AG08396 (cell line): ENCODE results near the gene GMPR2.

Experiments used
- DNase-seq: peaks from one replicate; pipeline ENCODE4 v3.0.0; 2012; ENCODE audit warnings: low spot score, mixed read lengths

GMPR2 gene

DNA sequence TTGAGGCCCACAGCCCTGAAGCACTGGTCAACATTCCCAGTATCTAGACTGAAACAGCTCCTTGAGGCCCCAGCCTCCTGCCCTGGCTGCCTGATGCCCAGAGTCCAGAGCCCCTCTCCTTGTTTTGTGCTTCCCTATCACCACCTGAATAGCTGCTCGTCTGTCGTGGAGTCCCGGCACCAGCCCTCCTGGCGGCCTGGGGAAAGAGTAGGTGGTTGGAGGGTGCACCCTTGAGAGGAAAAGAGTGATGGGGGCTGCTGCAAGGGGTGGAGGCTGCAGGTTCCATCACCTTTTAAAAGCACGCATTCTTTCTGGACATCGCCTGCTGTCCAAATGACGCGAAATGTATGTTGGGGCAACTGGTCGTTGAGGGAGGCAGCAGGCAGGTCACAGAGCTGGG, 35.5 kb downstream of the GMPR2 start:
- no peak for DNase-seq

DNA sequence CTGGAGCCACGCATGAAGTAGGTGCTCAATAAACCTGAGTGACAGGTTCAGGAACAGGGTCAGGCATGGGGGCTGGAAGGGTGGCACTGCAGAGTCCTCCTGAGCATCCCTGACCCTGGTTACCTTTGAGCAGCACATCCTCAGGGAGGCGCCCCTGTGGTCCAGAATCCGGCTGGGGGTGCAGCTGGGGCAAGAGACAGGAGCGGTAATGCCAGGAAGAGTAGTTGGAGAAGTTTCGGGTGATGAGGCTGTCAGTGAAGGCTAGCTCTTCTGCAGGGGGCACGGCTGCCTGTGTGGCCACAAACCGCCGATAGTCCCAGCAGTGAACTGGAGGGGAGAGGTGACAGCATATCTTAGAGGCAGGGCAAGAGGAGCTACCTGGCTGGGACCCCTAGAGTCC, 36.6 kb downstream of the GMPR2 start:
- no peak for DNase-seq

DNA sequence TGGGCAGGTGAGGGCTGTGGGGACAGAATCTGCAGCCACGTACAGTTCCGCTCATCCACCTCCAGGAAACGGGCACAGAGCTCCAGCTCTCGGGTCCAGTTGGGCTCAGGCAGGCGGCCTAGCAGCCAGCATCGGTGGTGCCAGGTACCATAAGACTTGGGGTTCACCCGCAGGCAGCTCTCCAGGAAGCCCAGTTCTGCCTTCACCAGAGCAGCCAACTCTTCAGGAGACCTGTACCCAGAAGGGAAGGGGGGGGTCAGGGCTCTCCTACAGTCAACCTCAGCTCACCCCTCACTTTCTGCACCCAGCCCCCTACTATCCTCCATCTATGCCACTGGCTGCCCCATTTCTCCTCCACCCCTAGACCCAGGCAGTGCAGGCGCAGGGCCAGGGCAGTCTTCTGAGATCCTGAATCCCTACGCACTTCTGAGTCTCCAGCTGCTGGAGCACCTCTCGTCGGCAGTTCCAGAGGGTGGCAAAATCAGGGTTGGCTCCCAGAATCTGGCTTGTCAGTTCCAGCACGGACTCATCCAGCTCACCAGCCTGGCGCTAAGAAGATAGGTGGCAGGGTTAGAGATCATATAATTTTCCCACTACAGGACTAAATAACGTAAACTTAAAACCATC, 37.3 kb downstream of the GMPR2 start:
- no peak for DNase-seq

DNA sequence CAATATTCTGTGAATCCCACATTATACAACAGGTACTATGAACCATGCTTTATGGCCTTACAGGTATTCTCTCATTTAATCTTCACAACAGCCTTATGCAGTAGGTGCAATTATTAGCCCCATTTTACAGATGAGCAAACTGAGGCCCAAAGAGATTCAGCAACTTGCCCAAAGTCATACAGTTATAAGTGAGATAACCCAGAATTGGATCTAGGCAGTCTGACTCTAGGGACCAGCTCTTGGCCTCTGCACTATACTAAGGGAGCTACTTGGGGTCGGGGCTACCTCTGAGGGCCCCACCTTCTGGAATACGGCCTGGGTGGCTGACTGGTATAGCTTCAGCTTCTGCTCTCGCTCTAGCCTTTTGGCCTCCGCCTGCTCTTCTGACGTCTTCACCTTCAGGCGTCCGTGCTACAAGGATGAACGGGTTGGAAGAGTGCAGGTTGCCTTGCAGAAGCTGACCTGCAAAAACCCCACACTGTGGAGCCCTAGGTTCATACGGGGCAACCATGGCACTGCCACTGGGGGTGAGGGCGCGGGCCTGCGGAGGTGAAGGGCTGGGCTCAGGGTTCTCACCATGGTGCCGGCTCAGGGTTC, 37.9 kb downstream of the GMPR2 start:
- no peak for DNase-seq

DNA sequence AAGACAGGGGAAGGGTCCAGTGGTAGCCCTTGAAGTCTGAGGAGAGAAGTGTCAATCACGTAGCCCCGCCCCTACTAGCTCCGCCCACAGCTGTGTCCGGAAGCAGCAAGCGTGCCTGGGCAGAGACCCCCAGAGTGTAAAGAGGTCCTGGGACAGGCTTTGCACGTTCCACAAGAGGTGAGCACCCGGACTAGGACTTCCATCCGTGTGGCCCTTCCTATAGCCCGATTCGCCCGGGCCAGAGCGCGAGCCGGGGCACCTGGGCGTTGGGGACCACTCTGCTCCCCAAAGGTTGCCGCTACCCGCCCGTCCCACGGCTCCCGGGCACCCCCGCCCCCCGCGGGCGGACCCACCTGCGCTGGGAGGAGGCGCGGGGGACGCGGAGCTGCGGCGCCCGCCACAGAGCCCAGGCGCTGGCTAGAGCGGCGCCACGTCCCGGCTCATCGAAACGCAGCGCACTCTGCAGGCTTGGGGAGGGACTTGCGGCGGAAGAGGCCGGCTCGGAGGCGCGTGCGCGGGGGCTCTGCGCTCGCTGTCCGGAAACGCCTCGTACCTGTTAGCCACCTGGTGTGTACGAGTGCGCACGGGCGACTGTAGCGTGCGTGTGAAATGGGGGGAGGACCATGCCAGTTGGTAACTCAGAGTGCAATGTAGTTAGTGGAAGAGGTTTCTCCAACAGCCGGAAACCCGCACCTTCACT, 38.6 kb downstream of the GMPR2 start, which contains the start of gene RABGGTA:
TSS of gene RABGGTA (minus strand) at position 464 of the 700 bp plus-strand sequence. CDS start 482 bp downstream, outside the sequence.
- DNase-seq = peak; percentile 97

DNA sequence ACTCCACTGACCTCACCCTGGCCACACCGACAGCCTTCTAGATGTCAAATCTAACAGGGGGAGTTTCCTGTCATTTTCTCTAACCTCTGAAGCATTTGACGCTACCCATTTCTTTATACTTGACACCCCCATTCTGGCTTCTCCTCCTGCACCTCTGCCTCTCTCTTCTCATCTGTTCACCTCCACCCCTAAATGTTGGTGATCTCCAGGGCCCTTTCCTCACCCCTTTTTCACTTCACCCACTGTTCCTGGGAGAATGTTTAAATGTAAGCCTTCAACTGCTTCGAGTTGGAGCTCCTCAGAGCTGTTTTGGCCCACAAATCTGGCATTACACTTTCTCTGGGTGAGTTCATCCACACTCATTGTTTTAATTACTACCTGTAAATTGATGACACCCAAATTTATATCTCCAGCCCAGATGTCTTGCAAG, 39.1 kb downstream of the GMPR2 start:
- no peak for DNase-seq

DNA sequence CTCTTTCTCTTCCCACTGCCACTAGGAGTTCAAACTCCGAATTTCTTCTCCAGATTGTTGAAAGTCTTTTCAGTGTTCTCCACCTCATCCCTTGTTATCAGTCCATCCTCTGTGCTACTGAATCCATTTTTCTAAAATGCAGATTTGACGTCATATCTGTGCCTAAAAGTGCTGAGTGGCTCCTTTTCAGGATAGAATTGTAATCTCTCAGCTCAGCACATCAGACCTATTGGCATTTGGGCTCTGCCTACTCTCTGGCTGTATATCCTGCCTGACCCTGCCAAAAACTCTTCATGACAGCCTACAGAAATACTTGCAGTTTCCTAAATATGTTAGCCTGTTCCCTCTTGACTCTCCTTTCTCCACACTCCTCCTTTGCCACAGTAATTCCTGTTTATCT, 39.7 kb downstream of the GMPR2 start:
- no peak for DNase-seq

DNA sequence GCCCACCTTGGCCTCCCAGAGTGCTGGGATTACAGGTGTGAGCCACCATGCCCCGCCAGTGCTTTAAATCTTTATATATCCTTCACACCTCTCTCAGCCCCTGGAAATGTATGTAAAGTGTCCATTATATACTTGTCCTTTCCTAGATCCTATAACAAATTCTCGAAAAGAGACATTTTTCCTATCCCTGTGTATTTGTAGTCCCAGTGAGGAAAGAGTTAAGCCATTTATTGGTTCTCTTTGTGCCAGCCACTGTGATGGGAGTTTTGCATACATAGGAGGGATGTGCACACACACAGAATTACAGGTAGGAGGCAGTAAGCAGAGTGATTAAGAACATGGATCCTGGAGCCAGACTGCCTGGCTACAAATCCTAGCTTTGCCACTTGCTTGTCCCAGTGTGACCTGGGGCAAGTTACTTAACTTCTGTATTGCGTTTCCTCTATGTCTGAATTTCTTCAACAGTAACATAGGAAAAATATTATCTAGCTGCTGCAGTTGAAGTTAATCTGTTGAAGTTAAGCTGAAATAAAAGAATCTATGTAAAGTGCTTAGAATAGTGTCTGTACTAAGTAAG, 40.8 kb downstream of the GMPR2 start:
- no peak for DNase-seq

DNA sequence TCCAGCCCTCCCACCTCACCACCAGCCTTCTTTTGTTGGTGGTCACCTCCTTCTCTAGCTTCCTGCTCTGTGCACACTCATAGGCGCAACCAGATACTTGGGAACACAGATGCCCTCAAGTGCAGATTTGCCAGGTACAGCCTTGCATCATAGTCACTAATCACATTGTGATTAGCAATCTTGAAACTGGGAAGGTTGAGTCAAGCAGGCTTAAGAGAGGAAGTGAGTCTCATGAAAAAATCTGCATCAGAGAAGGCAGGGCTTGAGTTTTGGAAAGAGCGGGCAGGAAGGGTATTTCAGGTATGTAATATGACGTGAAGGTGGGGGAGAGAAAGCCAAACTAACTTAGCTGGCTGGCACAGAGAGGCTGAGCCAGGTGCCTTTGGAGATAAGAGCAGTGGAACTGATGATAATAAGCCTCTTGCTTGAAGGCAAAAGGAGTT, 41.4 kb downstream of the GMPR2 start:
- DNase-seq = no peak

DNA sequence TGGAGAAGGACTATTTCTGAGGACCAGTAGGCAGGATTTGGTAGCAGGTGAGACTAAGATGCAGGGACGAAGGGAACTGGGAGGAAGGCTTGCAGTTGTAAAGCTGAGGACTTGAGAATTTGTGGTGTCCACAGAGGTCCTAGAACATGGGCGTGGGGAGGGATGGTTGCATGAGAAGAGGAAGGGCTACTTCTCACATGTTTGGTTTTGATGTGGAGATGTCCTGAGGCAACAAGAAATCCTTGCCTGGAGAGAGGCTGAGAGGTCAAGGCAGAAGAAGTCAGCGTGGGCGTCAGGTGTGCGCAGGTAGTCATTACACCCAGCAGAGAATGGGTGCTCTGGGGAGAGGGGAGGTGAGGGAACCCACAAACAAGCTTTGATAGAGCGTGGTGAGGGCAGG, 44.3 kb downstream of the GMPR2 start:
- DNase-seq = no peak

DNA sequence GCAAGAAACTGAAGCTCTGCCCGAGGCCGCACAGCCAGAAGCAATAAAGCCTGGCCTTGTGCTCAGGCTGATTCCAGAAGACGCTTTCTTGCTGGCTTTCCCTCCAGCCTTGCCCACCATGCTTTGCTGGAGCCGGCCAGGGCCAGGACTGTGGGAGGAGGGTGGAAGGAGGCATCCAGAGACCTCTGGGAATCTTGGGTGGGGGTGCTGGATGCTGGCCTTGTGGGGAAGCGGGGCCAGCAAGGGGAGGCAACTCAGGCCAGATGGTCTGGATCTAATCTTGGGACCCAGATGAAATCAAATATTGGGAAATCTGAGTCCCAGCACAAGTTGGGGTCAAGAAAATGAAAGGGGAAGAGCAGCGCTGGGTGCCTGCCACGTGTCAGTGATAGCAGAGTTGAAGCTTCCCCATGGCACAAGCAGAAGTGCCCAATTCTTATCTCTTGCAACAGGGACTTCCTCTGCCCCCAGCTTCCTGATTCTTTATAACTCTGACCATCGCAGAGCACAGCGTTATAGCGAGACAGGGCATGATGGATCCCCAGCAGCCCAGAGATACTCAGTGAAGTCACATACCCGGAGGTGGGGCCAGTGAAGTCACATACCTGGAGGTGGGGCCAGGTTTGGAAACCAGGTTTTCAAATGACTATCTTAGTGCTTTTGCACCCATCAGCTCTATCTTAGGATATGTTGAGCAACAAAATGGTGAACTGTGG, 45.0 kb downstream of the GMPR2 start:
- no peak for DNase-seq

DNA sequence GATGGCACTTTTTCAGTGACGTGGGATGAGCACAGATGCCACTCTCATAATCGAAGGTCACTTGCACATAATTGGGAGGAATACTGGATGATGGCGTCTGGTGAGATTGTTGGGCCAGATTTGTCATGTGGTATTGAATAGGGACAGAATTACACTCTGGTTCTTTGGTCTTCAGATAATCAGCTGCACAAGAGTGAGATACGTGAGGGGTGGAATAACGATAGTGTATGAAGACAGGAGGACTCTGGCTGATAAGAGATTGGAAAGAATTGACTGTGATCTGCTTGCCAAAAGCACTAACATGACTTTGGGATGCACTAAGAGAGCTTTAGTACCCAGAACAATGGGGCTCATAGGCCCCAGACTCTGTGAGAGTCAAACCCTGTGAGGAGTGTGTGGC, 45.7 kb downstream of the GMPR2 start:
- DNase-seq = no peak

DNA sequence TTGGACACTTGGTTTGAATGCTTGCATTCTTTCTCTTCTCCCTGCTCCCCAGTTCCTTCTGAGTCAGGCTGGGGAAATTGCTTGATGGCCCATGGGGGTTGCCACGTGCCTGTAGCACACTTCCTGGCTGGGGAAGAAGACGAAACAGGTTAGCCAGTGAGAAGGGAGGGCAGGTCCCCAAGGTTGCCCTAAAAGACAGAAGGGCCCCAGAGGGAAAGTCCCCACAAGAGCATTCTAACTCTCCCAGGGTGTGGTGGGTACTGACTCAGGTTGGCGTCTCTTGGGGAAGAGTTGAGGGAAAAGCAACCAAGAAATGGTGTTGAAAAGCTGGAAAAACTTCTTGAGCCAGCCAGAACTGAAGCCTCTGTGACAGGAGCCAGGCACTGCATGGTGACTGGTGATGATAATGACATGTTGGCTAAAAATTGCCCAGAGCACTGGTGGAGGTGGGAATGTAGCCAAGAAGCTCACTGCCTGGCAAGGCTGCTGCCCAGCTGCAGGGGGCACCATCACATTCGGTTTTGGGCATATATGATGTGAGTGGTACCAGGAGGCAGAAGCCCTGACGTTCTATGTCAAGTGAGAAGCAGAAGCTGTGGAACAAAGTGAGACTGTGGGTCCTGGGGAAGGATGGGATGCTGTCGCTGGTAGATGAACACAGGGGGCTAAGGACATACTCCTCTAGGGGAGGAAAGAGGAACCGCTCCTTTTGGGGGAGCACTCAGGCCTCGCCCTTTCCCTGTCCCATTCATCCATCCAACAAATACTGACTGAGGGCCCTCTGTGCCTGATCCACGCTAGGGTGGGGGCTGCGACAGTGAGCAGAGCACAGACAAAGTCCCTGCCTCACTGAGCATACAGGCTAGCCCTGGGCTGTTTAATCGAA, 46.8 kb downstream of the GMPR2 start:
- no peak for DNase-seq

DNA sequence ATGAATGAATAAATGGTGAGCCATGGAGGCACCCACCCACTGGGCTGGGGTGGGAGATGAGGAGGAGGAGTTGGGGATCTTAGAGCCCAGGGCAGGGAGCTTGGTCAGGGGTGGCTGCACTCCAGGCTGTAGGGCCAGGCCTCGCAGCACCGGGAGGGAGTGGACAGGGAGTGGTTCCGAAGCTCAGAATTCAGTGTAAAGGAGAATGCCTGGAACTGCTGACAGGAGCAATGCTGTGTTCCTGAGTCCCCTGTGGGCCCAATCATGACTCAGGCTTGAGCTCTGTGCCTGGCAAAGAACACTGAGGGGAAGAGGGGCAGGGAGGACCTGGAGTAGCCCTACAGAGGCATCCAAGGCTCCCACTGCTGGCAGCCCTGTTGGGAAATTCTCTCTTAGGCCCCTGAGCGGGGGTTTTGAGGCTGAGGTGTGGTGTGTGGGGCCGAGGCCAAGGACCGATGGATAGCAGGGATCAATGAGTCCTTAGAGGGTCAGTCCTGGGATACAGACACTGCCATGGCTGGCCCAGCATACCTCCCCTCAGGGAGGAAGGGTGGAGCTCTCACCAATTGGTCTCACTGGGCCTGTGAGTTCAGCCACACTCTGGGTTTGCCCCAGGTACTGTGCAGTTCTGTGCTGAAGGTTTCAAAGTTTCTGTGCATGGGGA, 48.2 kb downstream of the GMPR2 start:
- DNase-seq = no peak

DNA sequence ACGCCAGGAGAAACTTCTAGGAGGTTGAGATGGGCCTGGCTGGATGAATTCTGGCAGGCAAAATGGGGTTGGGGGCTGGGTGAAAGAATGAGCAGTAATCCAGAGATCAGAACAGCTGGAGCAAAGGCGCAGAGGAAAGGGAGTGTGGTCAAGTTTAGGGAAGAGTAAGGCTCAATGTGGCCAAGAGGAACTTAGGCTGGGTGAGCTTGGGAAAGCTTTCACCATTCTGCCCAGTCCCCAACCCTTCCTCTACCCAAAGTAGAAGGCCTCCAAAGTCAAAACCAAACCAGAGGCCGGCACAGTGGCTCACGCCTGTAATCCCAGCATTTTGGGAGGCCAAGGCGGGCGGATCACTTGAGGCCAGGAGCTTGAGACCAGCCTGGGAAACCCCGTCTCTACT, 48.9 kb downstream of the GMPR2 start:
- no peak for DNase-seq

DNA sequence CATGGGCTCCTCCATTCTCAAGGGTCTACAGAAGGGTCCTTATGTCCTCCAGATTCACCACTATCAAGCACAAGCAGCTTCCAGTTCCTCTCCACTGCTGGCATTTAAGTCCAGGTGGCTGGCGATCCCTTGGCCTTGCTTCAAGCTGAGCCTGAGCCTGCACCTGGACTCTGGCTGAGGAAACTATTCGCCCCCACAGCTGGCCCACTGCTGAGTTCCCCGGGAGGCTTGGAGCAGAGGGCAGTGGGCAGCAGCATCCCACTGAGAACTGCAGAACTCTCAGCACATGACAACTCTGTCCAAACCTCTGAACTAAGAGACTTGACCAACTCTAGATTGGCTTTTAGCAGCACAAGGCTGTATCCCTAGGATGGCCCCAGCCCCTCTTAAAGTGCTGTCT, 50.0 kb downstream of the GMPR2 start:
- DNase-seq = no peak

DNA sequence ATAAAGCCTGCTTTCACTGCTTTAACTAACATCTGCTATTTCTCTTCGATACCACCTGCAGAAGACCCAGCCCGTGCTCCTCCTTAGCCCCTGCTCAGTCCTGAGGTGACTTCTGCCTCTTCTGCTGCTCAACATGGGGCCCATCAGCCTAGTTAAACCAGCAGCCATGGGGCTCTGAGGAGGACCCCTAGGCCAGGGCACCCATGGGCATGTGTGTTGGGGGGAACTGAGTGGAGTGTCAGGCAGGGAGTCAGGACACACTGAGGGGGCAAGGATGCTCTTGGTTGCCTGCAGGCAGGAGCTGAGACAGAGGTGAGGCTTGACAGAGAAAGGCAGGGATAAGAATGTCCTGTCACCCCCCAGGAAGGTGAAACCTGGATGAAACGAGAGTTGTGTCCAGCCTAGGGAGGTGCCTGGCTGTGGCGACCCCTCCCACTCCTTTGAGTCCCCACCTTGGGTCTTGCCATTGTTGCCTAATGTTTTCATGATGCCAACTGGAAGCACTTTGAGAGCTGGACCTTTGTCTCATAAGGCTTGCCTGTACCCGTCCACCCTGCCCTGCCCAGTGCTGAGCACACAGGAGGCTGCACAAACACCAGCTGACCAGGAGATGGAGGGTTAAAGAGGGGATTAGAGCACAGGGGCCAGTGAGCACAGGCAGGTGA, 51.2 kb downstream of the GMPR2 start:
- DNase-seq = no peak

DNA sequence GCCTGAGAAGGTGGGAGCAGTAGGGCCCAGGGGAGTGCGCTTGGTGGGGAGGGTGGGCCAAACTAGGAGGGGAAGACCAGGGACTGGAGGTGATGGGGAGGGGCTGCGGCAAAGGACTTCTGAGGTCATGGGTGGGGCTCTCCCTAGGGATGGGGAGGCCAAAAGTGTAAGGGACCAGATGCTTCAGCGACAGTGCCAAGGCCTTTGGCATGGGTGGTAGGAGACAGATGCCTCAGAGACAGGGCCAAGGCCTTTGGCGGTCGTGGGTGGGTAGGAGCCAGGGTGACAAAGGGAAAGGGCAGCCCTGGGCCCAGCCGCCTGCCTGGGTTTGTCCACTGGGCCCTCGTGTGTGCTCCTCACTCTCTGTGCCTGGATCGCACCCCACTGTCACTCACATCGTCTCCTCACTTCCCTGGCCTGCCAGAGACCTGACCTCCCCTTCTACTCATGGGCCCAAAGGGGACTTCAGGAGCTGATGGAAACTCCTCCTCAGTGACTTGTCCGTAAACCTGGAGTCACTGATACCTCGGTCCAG, 51.8 kb downstream of the GMPR2 start:
- DNase-seq = no peak

DNA sequence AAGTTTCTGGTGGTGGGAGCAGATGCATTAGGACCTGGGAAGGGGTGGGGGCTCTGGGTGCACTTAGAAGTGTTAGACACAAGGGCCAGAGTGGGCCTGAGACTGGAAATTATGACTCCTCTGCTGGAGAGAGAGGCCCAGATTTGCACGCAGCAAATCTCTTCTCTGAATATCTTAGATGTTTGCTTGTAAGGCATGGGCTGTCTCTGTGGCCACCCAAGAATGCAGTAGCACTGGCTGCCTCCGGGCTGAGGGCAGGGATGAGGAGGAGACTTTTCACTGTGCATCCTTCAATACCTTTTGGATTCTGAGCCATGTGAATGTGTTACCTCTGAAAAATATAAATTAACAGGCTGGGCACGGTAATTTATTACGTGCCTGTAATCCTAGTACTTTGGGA, 52.6 kb downstream of the GMPR2 start:
- DNase-seq = no peak

DNA sequence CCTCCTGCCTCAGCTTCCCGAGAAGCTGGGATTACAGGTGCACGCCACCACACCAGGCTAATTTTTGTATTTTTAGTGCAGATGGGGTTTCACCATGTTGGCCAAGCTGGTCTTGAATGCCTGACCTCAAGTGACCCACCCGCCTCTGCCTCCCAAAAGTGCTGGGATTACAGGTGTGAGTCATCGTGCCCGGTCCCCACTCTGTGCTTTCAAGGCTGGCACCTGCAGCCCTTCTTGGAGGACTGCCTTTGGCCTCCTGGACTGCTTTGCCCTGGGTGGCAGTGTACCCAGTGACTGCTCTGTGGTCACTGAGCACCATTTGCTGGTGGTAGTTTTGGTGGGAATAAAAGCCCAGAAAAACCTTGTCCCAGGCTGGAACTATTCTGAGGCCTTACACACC, 54.3 kb downstream of the GMPR2 start:
- no peak for DNase-seq
